IMR-90 (cell line): ENCODE data around the gene OR10Z1. TPM values are rescaled to one million over a fixed set of nuclear protein-coding genes. Genes with fewer than 3 reads are reported as not detected.

ENCODE experiments used
- ATAC-seq: fragments of 200-7000 bp; cut with Tn5 transposase; 2 replicates; pipeline ENCODE4 v1.9.1; 2020; ENCODE audit warnings: low read depth, mild to moderate bottlenecking, moderate library complexity
- BruUV-seq: library from RNA; stranded (reverse); fragments of 400-500 nt; replicated peaks from 2 replicates; lab custom pipeline; 2021; lab: Mats Ljungman, UMichigan
- CTCF ChIA-PET: fragments of 300-600 bp; formaldehyde crosslinking; extraction: SDS; loops from one replicate; lab custom pipeline; 2021; ENCODE audit warnings: antibody characterized with exemption; lab: Yijun Ruan, JAX
- POLR2A ChIA-PET: fragments of 300-600 bp; sonication (Branson Sonifier 250); formaldehyde crosslinking; loops from one replicate; lab custom pipeline; 2022; ENCODE audit warnings: antibody characterized with exemption; ENCODE audit not compliant: unreplicated experiment; lab: Charles Lee
- DNase-seq: peaks from one replicate; pipeline ENCODE4 v3.0.0; 2013
- H2AFZ ChIP-seq: replicated peaks from 2 replicates; pipeline ENCODE3; 2013; ENCODE audit warnings: low read length, mild to moderate bottlenecking; ENCODE audit not compliant: poor library complexity
- H2AK5ac ChIP-seq: 2 replicates; pipeline ENCODE4 v1.6.1; 2013; ENCODE audit warnings: low read depth, low read length, inconsistent platforms
- H2AK9ac ChIP-seq: replicated peaks from 2 replicates; pipeline ENCODE3; 2013; ENCODE audit warnings: mild to moderate bottlenecking, low read depth, low read length, moderate library complexity; ENCODE audit not compliant: poor library complexity
- H2BK120ac ChIP-seq: 2 replicates; pipeline ENCODE4 v1.6.1; 2013; ENCODE audit warnings: low read depth, low read length, inconsistent platforms
- H2BK15ac ChIP-seq: 3 replicates; pipeline ENCODE4 v1.6.1; 2013; ENCODE audit warnings: low read depth, low read length, inconsistent platforms
- H2BK20ac ChIP-seq: 2 replicates; pipeline ENCODE4 v1.6.1; 2013; ENCODE audit warnings: low read depth, mild to moderate bottlenecking, inconsistent platforms, low read length, moderate library complexity
- H2BK5ac ChIP-seq: 2 replicates; pipeline ENCODE4 v1.6.1; 2013; ENCODE audit warnings: mild to moderate bottlenecking, low read depth, low read length, inconsistent platforms; ENCODE audit not compliant: poor library complexity, severe bottlenecking
- H3K14ac ChIP-seq: replicated peaks from 2 replicates; pipeline ENCODE4 v1.6.1; 2013; ENCODE audit warnings: low read depth, low read length, inconsistent platforms
- H3K18ac ChIP-seq: 2 replicates; pipeline ENCODE4 v1.6.1; 2013; ENCODE audit warnings: low read depth, low read length, control low read depth
- H3K23ac ChIP-seq: 2 replicates; pipeline ENCODE4 v1.6.1; 2013; ENCODE audit warnings: low read depth, low read length, inconsistent platforms
- H3K27ac ChIP-seq: 2 replicates; pipeline ENCODE4 v1.5.1; 2013; ENCODE audit warnings: mild to moderate bottlenecking, control low read depth, low read length; ENCODE audit not compliant: insufficient read depth
- H3K27me3 ChIP-seq: 2 replicates; pipeline ENCODE4 v1.6.1; 2013; ENCODE audit warnings: low read length; ENCODE audit not compliant: control insufficient read depth, insufficient read depth
- H3K36me3 ChIP-seq: 2 replicates; pipeline ENCODE4 v1.6.1; 2013; ENCODE audit warnings: low read length, mixed read lengths; ENCODE audit not compliant: control insufficient read depth, insufficient read depth
- H3K4ac ChIP-seq: 2 replicates; pipeline ENCODE4 v1.6.1; 2013; ENCODE audit warnings: low read depth, low read length, inconsistent platforms
- H3K4me1 ChIP-seq: 2 replicates; pipeline ENCODE4 v1.6.1; 2013; ENCODE audit warnings: low read length, mixed read lengths; ENCODE audit not compliant: control insufficient read depth, insufficient read depth
- H3K4me2 ChIP-seq: 2 replicates; pipeline ENCODE4 v1.6.1; 2013; ENCODE audit warnings: low read depth, mild to moderate bottlenecking, control low read depth, low read length, moderate library complexity
- H3K4me3 ChIP-seq: 2 replicates; pipeline ENCODE4 v1.5.1; 2013; ENCODE audit warnings: low read depth, mild to moderate bottlenecking, control low read depth, low read length, moderate library complexity; ENCODE audit not compliant: insufficient read depth
- H3K56ac ChIP-seq: 2 replicates; pipeline ENCODE4 v1.6.1; 2013; ENCODE audit warnings: low read length, inconsistent platforms; ENCODE audit not compliant: insufficient read depth; ENCODE audit errors: extremely low read depth
- H3K79me1 ChIP-seq, 2 experiments: 2 replicates each; pipeline ENCODE4 v1.6.1; 2013; ENCODE audit warnings: low read length in 2 of 2, inconsistent platforms in 1 of 2, low read depth in 1 of 2
- H3K9ac ChIP-seq: 2 replicates; pipeline ENCODE4 v1.6.1; 2013; ENCODE audit warnings: low read depth, low read length, control low read depth
- H3K9me1 ChIP-seq: 2 replicates; pipeline ENCODE4 v1.6.1; 2013; ENCODE audit warnings: low read length, inconsistent platforms; ENCODE audit not compliant: insufficient read depth
- H3K9me3 ChIP-seq: 2 replicates; pipeline ENCODE4 v1.6.1; 2013; ENCODE audit warnings: low read length; ENCODE audit not compliant: control insufficient read depth, insufficient read depth
- H4K20me1 ChIP-seq: 2 replicates; pipeline ENCODE4 v1.6.1; 2013; ENCODE audit warnings: low read length, inconsistent platforms; ENCODE audit not compliant: insufficient read depth
- H4K5ac ChIP-seq: 2 replicates; pipeline ENCODE4 v1.6.1; 2013; ENCODE audit warnings: mild to moderate bottlenecking, low read depth, low read length, control low read depth
- H4K8ac ChIP-seq, 2 experiments: 2 replicates each; pipeline ENCODE4 v1.6.1; 2013; ENCODE audit warnings: low read depth in 2 of 2, low read length in 2 of 2, control low read depth in 1 of 2, inconsistent platforms in 1 of 2
- H4K91ac ChIP-seq: 2 replicates; pipeline ENCODE4 v1.6.1; 2013; ENCODE audit warnings: low read depth, low read length, inconsistent platforms; ENCODE audit not compliant: insufficient read depth
- CHD1 ChIP-seq: IDR thresholded peaks from 2 replicates; pipeline ENCODE4 v1.6.1; 2012; ENCODE audit warnings: low read depth, low read length, improper control_type of control experiment
- ELK1 ChIP-seq: fragments of 150-350 bp; IDR thresholded peaks from 2 replicates; pipeline ENCODE4 v1.6.1; 2016; ENCODE audit warnings: low read depth, mild to moderate bottlenecking, low read length, moderate library complexity, borderline replicate concordance
- MAFK ChIP-seq: IDR thresholded peaks from 2 replicates; pipeline ENCODE4 v1.6.1; 2012; ENCODE audit warnings: low read depth, low read length, improper control_type of control experiment
- MAZ ChIP-seq: IDR thresholded peaks from 2 replicates; pipeline ENCODE4 v1.6.1; 2012; ENCODE audit warnings: low read depth, mild to moderate bottlenecking, low read length, improper control_type of control experiment, moderate library complexity, borderline replicate concordance
- NFE2L2 ChIP-seq: fragments of 150-350 bp; IDR thresholded peaks from 2 replicates; pipeline ENCODE4 v1.6.1; 2016; ENCODE audit warnings: low read depth, mild to moderate bottlenecking, low read length
- RAD21 ChIP-seq: IDR thresholded peaks from 2 replicates; pipeline ENCODE4 v1.6.1; 2012; ENCODE audit warnings: low read length, improper control_type of control experiment
- RFX5 ChIP-seq: IDR thresholded peaks from 2 replicates; pipeline ENCODE4 v1.8.0; 2012; ENCODE audit warnings: low read depth, mild to moderate bottlenecking, low read length, moderate library complexity
- SMC3 ChIP-seq: fragments of 150-350 bp; IDR thresholded peaks from 2 replicates; pipeline ENCODE4 v1.6.1; 2016; ENCODE audit warnings: low read depth, mild to moderate bottlenecking, antibody characterized with exemption, low read length, moderate library complexity
- USF2 ChIP-seq: fragments of 150-350 bp; IDR thresholded peaks from 2 replicates; pipeline ENCODE4 v1.6.1; 2017; ENCODE audit warnings: mild to moderate bottlenecking, antibody characterized with exemption, low read length, low read depth
- dilution Hi-C: fragments of 300-500 bp; cut with HindIII; formaldehyde crosslinking; loops from one replicate; pipeline ENCODE4 v1.14.3; 2018; ENCODE audit warnings: low sequenced_read_pairs; ENCODE audit not compliant: unreplicated experiment
- in situ Hi-C: fragments of 300-500 bp; cut with MboI; formaldehyde crosslinking; loops from 3 replicates; pipeline ENCODE4 v1.14.3; 2019; ENCODE audit warnings: low sequenced_read_pairs, inconsistent platforms, mixed read lengths
- intact Hi-C: fragments of 100-400 bp; cut with micrococcal nuclease; formaldehyde crosslinking; loops from 2 replicates; pipeline ENCODE4 v1.10.0; 2022
- polyA plus RNA-seq, 3 experiments: library from polyadenylated mRNA; depleted of rRNA; stranded (reverse); fragments of >200 nt; gene quantifications; 2 replicates each; pipeline ENCODE4 v1.2.3, GENCODE V29; 2012; ENCODE audit warnings: low replicate concordance in 1 of 3
- total RNA-seq: library from RNA; depleted of rRNA; stranded (reverse); fragments of >200 nt; gene quantifications from 2 replicates; pipeline ENCODE4 v1.2.3, GENCODE V29; 2012

The OR10Z1 gene
- total and polyA plus RNA-seq, 2 of the 4 experiments (the other 2 are of a cell fraction), result not detected

GRCh38 chr1:158638904-158639303 lies 33.8 kb downstream of the OR10Z1 start:
- ChIA-PET POLR2A (no interaction called here), CTCF (no interaction called here)
- H3K9me3 ChIP-seq, result peaks cover 2% of the 10 kb centered on the region; the same call in 1 of the 2 replicates
- no peak overlapping the region for H3K14ac ChIP-seq
- no peak overlapping the region for H2BK20ac ChIP-seq
- dilution Hi-C loops (no loop called here), in situ Hi-C loops (no loop called here), intact Hi-C loops (no loop called here)
- H3K18ac ChIP-seq, result no peak overlapping the region
- H3K4me1 ChIP-seq, result no peaks in the 10 kb centered on the region
- no peak overlapping the region for H3K4me2 ChIP-seq
- no peak overlapping the region for H2BK15ac ChIP-seq
- no peak overlapping the region for H3K23ac ChIP-seq
- no peak overlapping the region for H2AK9ac ChIP-seq
- no peak overlapping the region for H3K4ac ChIP-seq
- ATAC-seq, result no peak
- no peaks in the 10 kb centered on the region for H3K27me3 ChIP-seq
- no TSS peak for BruUV-seq
- no peak overlapping the region for H2AK5ac ChIP-seq
- no peak for DNase-seq
- H2BK120ac ChIP-seq, result no peak overlapping the region
- H3K79me1 ChIP-seq, result no peaks in the 10 kb centered on the region
- no peak overlapping the region for H3K56ac ChIP-seq
- H4K20me1 ChIP-seq, result no peaks in the 10 kb centered on the region
- no peak overlapping the region for H4K91ac ChIP-seq
- no peak overlapping the region for H2AFZ ChIP-seq
- H3K9ac ChIP-seq, result no peak overlapping the region
- H3K4me3 ChIP-seq, result no peak overlapping the region
- no peak overlapping the region for H4K5ac ChIP-seq
- no peak overlapping the region for H4K8ac ChIP-seq
- TF ChIP-seq RAD21 (no peak), RFX5 (no peak), MAFK (peak; percentile 79), NFE2L2 (no peak), CHD1 (no peak), SMC3 (no peak), MAZ (no peak), ELK1 (no peak), USF2 (no peak)
- no peaks in the 10 kb centered on the region for H3K36me3 ChIP-seq
- H3K27ac ChIP-seq, result no peak overlapping the region
- no peak overlapping the region for H2BK5ac ChIP-seq
- H3K9me1 ChIP-seq, result no peaks in the 10 kb centered on the region
